Neuronal stem cell (in vitro differentiated cells): Measurements from ENCODE around the gene IRF1.

Source experiments
- DNase-seq: peaks from one replicate; pipeline ENCODE4 v3.0.0-alpha.2; 2013; ENCODE audit warnings: low spot score
- H2AFZ ChIP-seq: one replicate; pipeline ENCODE4 v1.6.1; 2013; ENCODE audit warnings: mild to moderate bottlenecking, low read length, inconsistent platforms
- H2AK5ac ChIP-seq: 2 replicates; pipeline ENCODE4 v1.6.1; 2013; ENCODE audit warnings: low read depth, mild to moderate bottlenecking, inconsistent platforms, low read length, moderate library complexity, mixed read lengths
- H2BK120ac ChIP-seq: 2 replicates; pipeline ENCODE4 v1.6.1; 2013; ENCODE audit warnings: low read depth, mild to moderate bottlenecking, inconsistent platforms, low read length, moderate library complexity, mixed read lengths
- H2BK12ac ChIP-seq: one replicate; pipeline ENCODE4 v1.6.1; 2013; ENCODE audit warnings: low read length, inconsistent platforms
- H2BK15ac ChIP-seq: 2 replicates; pipeline ENCODE4 v1.6.1; 2013; ENCODE audit warnings: mild to moderate bottlenecking, low read length, inconsistent platforms, mixed read lengths
- H2BK5ac ChIP-seq: one replicate; pipeline ENCODE4 v1.6.1; 2013; ENCODE audit warnings: inconsistent platforms, mild to moderate bottlenecking, low read length, moderate library complexity
- H3K14ac ChIP-seq: one replicate; pipeline ENCODE4 v1.6.1; 2013; ENCODE audit warnings: low read length, inconsistent platforms
- H3K18ac ChIP-seq: 2 replicates; pipeline ENCODE4 v1.6.1; 2013; ENCODE audit warnings: low read length, inconsistent platforms
- H3K23ac ChIP-seq: 2 replicates; pipeline ENCODE4 v1.6.1; 2013; ENCODE audit warnings: low read depth, mild to moderate bottlenecking, mixed read lengths, low read length, inconsistent platforms; ENCODE audit not compliant: poor library complexity
- H3K27ac ChIP-seq: replicated peaks from 3 replicates; pipeline ENCODE4 v1.5.1; 2013; ENCODE audit warnings: low read length, inconsistent platforms
- H3K27me3 ChIP-seq, 3 experiments: 2 replicates each; pipeline ENCODE4 v1.6.1; 2013; ENCODE audit warnings: low read length in 3 of 3, mild to moderate bottlenecking in 2 of 3, inconsistent platforms in 1 of 3, low read depth in 1 of 3, mixed read lengths in 1 of 3, moderate library complexity in 1 of 3; ENCODE audit not compliant: control insufficient read depth in 3 of 3, insufficient read depth in 3 of 3
- H3K36me3 ChIP-seq, 2 donors: replicated peaks in 1 of 2; 2 replicates each; pipeline ENCODE4 v1.6.1; 2013; ENCODE audit warnings: low read length in 2 of 2; ENCODE audit not compliant: control insufficient read depth in 2 of 2, insufficient read depth in 2 of 2
- H3K4ac ChIP-seq: 2 replicates; pipeline ENCODE4 v1.6.1; 2013; ENCODE audit warnings: inconsistent platforms, mild to moderate bottlenecking, low read length, moderate library complexity
- H3K4me1 ChIP-seq, 2 donors: 1 replicate in 1 of 2; 2 replicates in 1 of 2; pipeline ENCODE4 v1.6.1; 2013; ENCODE audit warnings: low read length in 2 of 2, low read depth in 1 of 2; ENCODE audit not compliant: control insufficient read depth in 2 of 2, insufficient read depth in 1 of 2
- H3K4me2 ChIP-seq: one replicate; pipeline ENCODE4 v1.6.1; 2013; ENCODE audit warnings: mild to moderate bottlenecking, low read length, inconsistent platforms; ENCODE audit not compliant: insufficient read depth, poor library complexity, severe bottlenecking
- H3K4me3 ChIP-seq, 2 donors: 2 replicates each; pipeline ENCODE4 v1.5.1; 2013; ENCODE audit warnings: low read length in 2 of 2, mild to moderate bottlenecking in 2 of 2, inconsistent platforms in 1 of 2, moderate library complexity in 1 of 2
- H3K79me1 ChIP-seq: one replicate; pipeline ENCODE4 v1.6.1; 2013; ENCODE audit warnings: low read depth, mild to moderate bottlenecking, inconsistent platforms, low read length, moderate library complexity
- H3K9ac ChIP-seq: one replicate; pipeline ENCODE4 v1.6.1; 2013; ENCODE audit warnings: mild to moderate bottlenecking, low read depth, low read length, inconsistent platforms; ENCODE audit not compliant: poor library complexity
- H3K9me3 ChIP-seq, 2 donors: replicated peaks in 1 of 2; 2 replicates each; pipeline versions ENCODE3 to v1.6.1; 2013; ENCODE audit warnings: low read length in 2 of 2, mild to moderate bottlenecking in 2 of 2, inconsistent platforms in 1 of 2, low read depth in 1 of 2, mixed read lengths in 1 of 2, moderate library complexity in 1 of 2; ENCODE audit not compliant: control insufficient read depth in 2 of 2, insufficient read depth in 1 of 2
- H4K8ac ChIP-seq: one replicate; pipeline ENCODE4 v1.6.1; 2013; ENCODE audit warnings: low read depth, mild to moderate bottlenecking, inconsistent platforms, low read length, moderate library complexity
- H4K91ac ChIP-seq: one replicate; pipeline ENCODE4 v1.6.1; 2013; ENCODE audit warnings: low read length, low read depth, mild to moderate bottlenecking, inconsistent platforms; ENCODE audit not compliant: poor library complexity
- WGBS, 2 donors: extraction: QIAGEN DNeasy Blood & Tissue Kit; methylation state at CpG; one replicate each; pipeline ENCODE4 v1.1.7; 2013; ENCODE audit warnings: missing lambda C conversion rate in 2 of 2, mixed read lengths in 1 of 2; ENCODE audit not compliant: insufficient read length in 2 of 2, insufficient replicate concordance in 1 of 2; ENCODE audit errors: extremely low coverage in 2 of 2; 5-methylcytosine and 5-hydroxymethylcytosine counted together

Gene IRF1

DNA sequence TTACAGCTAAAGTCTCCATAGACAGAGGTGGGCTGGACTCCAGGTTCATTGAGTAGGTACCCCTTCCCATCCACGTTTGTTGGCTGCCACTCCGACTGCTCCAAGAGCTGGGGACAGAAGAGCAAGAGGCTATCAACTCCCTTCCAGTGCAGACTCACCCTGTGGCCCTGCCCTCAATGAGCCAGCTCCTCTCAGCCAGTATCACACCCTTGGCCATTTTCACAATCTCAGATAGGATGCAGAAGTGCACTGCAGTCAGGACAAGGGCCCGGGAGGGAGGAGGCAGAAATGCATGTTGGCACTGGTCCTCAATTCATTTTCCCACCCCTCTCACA lies 6.2 kb downstream of the IRF1 start:
- no peak overlapping the region for H3K14ac ChIP-seq

DNA sequence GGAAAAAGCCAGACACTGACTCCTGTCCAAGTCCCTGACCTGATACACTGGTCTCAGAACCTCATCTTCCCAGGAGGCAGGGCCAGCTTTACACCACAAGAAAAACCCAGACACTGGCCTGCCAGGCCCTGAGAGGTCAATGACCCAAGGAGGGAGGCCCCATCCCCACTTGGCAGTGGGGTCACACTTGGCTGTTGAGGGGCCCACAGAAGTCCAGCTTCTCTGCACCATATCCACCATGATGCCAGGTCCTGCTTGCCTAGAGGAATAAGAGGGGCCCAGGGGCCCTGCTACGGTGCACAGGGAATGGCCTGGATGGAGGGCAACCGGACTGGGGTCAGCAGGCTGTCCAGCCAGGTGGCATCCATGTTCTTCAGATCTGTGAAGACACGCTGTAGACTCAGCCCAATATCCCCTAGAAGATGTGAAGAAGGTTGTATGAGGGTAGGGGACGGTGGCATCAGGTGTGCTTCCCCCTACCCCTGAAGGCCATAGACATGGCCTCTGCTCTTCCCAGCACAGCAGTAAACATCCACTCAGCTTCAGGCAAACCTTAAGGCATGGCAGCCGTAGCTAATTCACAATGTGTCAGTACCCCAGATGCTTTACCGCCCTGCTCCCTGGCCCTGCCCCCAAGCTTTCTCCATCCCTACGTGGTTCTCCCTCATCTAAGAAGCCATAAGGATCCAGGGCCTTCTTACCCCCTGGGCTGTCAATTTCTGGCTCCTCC lies 6.7 kb downstream of the IRF1 start:
- no peak overlapping the region for H3K18ac ChIP-seq
- H3K4me2 ChIP-seq, result no peak overlapping the region
- no peaks in the 10 kb centered on the region for H3K27me3 ChIP-seq
- H4K8ac ChIP-seq, result no peak overlapping the region
- no peak for DNase-seq
- H3K4me1 ChIP-seq, result no peaks in the 10 kb centered on the region
- no peak overlapping the region for H2BK12ac ChIP-seq
- H3K23ac ChIP-seq, result no peak overlapping the region
- H3K79me1 ChIP-seq, result no peaks in the 10 kb centered on the region
- H4K91ac ChIP-seq, result no peak overlapping the region
- H3K36me3 ChIP-seq, result peaks cover 5 to 47% of the 10 kb centered on the region in 2 donors
- no peak overlapping the region for H3K14ac ChIP-seq
- no peak overlapping the region for H2BK120ac ChIP-seq
- H2AFZ ChIP-seq, result no peak overlapping the region
- no peak overlapping the region for H3K4me3 ChIP-seq
- H2AK5ac ChIP-seq, result no peak overlapping the region
- no peak overlapping the region for H3K4ac ChIP-seq
- H2BK5ac ChIP-seq, result no peak overlapping the region
- no CpG with 5 or more reads among the region's 7 CpGs for WGBS, 2 donors
- no peak overlapping the region for H2BK15ac ChIP-seq
- H3K9me3 ChIP-seq, result no peaks in the 10 kb centered on the region
- H3K27ac ChIP-seq, result no peak overlapping the region
- H3K9ac ChIP-seq, result no peak overlapping the region

More for the DNA sequence above, 6.2 kb downstream of the IRF1 start:
- no peak overlapping the region for H2BK5ac ChIP-seq
- peaks cover 0 to 4% (median 0%) of the 10 kb centered on the region in 3 experiments for H3K27me3 ChIP-seq
- no peak for DNase-seq
- WGBS, 2 donors, result no CpG with 5 or more reads among the region's 3 CpGs
- no peak overlapping the region for H2AFZ ChIP-seq
- no peak overlapping the region for H3K27ac ChIP-seq
- H2BK120ac ChIP-seq, result no peak overlapping the region
- peaks cover 0 to under 1% of the 10 kb centered on the region in 2 donors for H3K4me1 ChIP-seq
- no peaks in the 10 kb centered on the region for H3K79me1 ChIP-seq
- H3K4me2 ChIP-seq, result no peak overlapping the region
- H4K8ac ChIP-seq, result no peak overlapping the region
- no peak overlapping the region for H3K23ac ChIP-seq
- H2BK15ac ChIP-seq, result no peak overlapping the region
- no peak overlapping the region for H2AK5ac ChIP-seq
- no peak overlapping the region for H3K4me3 ChIP-seq
- peaks cover 5 to 47% of the 10 kb centered on the region in 2 donors for H3K36me3 ChIP-seq
- H3K9ac ChIP-seq, result no peak overlapping the region
- no peaks in the 10 kb centered on the region for H3K9me3 ChIP-seq
- no peak overlapping the region for H3K4ac ChIP-seq
- H4K91ac ChIP-seq, result no peak overlapping the region
- H2BK12ac ChIP-seq, result no peak overlapping the region
- H3K18ac ChIP-seq, result no peak overlapping the region

DNA sequence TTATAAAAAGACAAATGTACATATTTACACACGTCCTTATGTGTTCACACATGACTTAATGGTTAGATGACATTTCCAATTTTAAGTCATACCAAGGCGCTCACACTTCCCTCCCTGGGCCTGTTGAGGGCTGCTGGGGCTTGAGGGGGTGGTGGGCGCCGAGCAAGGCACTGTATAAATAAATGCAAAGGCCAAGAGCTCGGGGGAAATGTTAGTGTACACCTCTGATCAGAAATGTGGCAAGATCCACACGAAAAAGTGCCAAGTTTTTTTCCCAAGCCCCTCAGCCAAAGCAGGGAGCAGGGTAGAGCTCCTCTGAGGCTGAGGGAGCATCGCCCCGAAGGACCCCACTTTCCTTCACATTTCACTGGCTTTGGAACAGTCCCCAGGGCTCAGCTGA lies 7.5 kb downstream of the IRF1 start:
- no peak overlapping the region for H2BK5ac ChIP-seq
- DNase-seq, result no peak

DNA sequence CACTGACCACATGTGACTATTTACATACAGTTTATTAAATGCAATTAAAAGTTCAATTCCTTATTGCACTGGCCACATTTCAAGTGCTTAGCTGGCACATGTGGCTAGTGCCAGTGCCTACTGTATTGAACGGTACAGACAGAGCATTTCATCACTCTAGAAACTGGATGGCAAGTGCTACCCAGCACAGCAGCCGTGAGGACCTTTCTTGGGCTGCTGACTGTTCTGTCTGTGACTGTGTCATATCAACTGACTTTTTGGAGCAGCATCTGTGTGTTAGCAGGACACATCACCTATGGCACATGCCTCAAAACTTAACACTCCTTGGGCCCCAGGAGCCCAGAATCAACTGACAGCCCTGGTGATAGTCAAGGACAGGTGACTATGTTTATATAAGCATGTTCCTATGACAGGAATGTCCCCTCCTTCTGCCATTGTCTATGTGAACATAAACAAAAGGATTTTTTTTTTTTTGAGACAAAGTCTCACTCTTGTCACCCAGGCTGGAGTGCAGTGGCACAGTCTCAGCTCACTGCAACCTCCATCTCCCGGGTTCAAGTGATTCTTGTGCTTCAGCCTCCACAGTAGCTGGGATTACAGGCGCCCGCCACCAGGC lies 8.9 kb downstream of the IRF1 start:
- Histone ChIP-seq H2AK5ac (no peak overlapping the region), H3K9me3 (no peaks in the 10 kb centered on the region), H2AFZ (no peak overlapping the region), H2BK120ac (no peak overlapping the region), H3K14ac (no peak overlapping the region), H3K4ac (no peak overlapping the region), H3K27ac (no peak overlapping the region), H2BK15ac (no peak overlapping the region), H3K79me1 (no peaks in the 10 kb centered on the region), H2BK5ac (no peak overlapping the region), H3K23ac (no peak overlapping the region), H3K4me2 (no peak overlapping the region), H3K36me3 (peaks cover 3 to 30% of the 10 kb centered on the region in 2 donors), H3K18ac (no peak overlapping the region), H3K27me3 (no peaks in the 10 kb centered on the region), H3K4me3 (no peak overlapping the region), H4K91ac (no peak overlapping the region), H3K4me1 (no peaks in the 10 kb centered on the region), H4K8ac (no peak overlapping the region), H2BK12ac (no peak overlapping the region), H3K9ac (no peak overlapping the region)
- no CpG with 5 or more reads among the region's 5 CpGs for WGBS, 2 donors
- no peak for DNase-seq

More for the DNA sequence above, 7.5 kb downstream of the IRF1 start:
- no peak overlapping the region for H2BK15ac ChIP-seq
- no peak overlapping the region for H3K18ac ChIP-seq
- H3K14ac ChIP-seq, result no peak overlapping the region
- no peak overlapping the region for H3K4me3 ChIP-seq
- H3K27ac ChIP-seq, result no peak overlapping the region
- no peak overlapping the region for H2BK12ac ChIP-seq
- H3K23ac ChIP-seq, result no peak overlapping the region
- H3K4me1 ChIP-seq, result no peaks in the 10 kb centered on the region
- H3K27me3 ChIP-seq, result no peaks in the 10 kb centered on the region
- no peak overlapping the region for H2AK5ac ChIP-seq
- no peak overlapping the region for H2BK120ac ChIP-seq
- no peak overlapping the region for H4K8ac ChIP-seq
- no peaks in the 10 kb centered on the region for H3K9me3 ChIP-seq
- H4K91ac ChIP-seq, result no peak overlapping the region
- H3K36me3 ChIP-seq, result peaks cover 5 to 42% of the 10 kb centered on the region in 2 donors
- H2AFZ ChIP-seq, result no peak overlapping the region
- no CpG with 5 or more reads among the region's 8 CpGs for WGBS, 2 donors
- no peaks in the 10 kb centered on the region for H3K79me1 ChIP-seq
- H3K9ac ChIP-seq, result no peak overlapping the region
- H3K4me2 ChIP-seq, result no peak overlapping the region
- H3K4ac ChIP-seq, result no peak overlapping the region
